NCI-H128 (cell line): ENCODE data around the gene IMPG1.

ENCODE experiments used
- DNase-seq: peaks from one replicate; lab custom pipeline; 2025; ENCODE audit not compliant: unreplicated experiment; lab: John Stamatoyannopoulos, UW

Gene IMPG1

GRCh38 chr6:76072562-76072961 is at the start of gene IMPG1:
IMPG1 (minus strand) TSS chr6:76072662; CDS start chr6:76072488, 174 bp downstream.
- no peak for DNase-seq

GRCh38 chr6:76120302-76120701 is 47.8 kb upstream of the IMPG1 start:
- no peak for DNase-seq

DNA sequence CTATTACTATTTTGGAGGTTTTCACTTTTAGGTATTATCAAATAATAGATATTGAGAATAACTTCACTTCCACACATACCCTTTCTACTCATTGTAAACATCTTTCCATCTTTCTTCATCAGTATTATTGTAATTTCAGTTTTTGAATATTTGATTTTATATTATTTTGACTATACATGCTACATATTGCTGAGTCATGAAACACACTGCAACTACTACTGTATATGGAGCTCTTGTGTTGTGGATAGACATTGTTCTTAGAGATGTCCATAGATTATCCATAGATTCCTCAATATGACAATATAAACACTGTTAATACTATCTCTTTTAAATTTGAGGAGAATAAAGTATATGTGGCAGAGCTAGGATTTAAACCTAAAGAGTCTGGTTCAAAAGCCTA is 819 bp upstream of the IMPG1 start:
- no peak for DNase-seq

- no peak for DNase-seq
Measured at GRCh38 chr6:76057469-76057868, 15.0 kb downstream of the IMPG1 start.

GRCh38 chr6:76052314-76052713 is 20.1 kb downstream of the IMPG1 start:
- DNase-seq = no peak

DNA sequence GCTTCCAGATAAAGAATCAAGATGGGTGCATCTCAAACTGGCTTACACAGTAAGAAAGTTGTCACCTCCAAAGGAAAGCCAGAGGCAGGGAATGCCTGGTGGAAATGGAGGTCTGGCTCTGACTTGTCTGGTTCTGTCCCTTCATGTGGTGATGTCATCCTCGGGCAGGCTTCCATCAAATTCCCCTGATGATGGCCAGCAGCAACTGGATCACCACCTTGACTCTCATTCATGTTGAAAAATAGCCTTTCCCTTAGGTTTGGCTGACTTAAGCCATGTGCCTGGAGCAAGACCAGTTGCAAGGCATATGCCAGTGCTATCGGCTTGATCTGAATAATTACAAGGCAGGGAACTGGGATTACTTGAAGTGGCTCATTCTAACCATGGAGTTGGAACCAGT is 28.8 kb downstream of the IMPG1 start:
- DNase-seq = no peak

DNA sequence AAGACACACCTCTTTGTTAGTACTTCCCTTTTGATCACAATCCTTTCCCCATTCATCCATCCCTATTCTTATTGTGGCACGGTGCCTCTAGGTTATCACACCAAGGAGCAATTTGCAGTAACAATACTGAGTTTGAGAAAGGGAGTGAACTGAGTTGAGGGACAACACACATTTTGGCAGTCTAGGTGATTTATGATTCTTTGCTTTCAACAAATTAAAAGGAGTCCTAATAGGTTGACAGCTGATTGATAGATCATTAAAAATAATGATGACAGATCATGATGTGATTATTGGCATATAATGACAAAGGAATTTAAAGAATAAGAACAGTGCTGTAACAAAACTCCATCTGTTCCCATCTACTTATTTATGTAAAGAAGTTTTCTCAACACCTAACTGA is 36.7 kb downstream of the IMPG1 start:
- DNase-seq = no peak

DNA sequence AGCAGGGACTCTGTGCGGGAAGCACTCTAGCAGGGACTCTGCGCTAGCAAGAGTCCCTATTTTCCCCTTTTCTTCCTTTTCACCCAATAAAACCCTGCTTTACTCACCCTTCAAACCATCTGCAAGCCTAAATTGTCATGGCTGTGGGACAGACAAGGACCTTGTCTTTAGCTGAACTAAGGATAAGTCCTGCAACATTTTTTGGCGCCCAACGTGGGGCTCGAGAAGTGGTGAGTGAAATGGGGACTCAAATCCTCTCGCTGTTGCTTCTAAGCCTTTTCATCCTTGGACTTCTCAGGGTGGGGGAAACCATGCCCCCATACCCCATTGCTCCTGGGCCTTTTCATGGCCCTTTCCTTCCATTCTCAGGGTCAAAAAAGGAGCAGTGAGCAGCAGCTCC is 46.4 kb downstream of the IMPG1 start:
- no peak for DNase-seq

DNA sequence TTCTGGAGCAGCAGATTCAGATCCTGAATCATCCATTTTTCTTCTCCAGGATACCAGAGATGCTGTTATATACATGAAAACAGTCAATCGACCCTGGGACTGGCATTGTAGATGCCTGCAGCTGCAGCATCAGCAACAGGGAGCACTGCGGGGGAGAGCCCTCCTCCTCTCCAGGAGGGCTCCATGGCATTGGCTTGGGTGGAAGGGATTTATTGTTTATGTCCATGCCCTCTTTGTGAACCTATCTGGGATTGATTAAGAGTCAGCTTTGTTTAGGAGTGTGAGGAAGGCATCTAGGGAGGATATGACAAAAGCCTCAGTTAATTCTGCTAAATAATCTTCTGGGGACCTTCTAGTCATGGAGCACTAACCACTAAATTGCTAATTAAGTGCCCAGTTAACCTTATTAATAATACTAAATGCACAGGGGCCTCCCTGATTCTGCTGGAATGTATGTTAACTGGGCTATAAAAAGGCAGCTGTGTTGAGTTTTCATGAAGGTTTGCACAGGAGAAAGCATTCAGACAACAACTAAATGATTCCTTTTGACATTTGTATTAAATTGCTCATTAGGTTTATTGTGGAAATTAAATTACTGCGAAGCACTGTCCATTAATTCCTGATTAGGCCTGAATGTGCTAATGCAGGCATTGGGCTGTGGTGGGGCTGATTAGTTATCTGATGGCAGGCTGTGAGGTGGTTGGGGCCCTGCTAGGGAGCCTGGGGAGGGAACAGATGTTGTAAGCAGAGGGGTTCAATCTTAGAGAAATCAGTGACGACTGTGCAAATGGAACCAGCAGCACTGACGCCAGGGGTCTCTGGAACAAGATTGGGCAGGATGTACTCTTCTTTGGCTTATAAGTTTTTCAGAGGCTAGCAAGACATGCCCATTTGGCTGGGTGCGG is 57.6 kb downstream of the IMPG1 start:
- no peak for DNase-seq

DNA sequence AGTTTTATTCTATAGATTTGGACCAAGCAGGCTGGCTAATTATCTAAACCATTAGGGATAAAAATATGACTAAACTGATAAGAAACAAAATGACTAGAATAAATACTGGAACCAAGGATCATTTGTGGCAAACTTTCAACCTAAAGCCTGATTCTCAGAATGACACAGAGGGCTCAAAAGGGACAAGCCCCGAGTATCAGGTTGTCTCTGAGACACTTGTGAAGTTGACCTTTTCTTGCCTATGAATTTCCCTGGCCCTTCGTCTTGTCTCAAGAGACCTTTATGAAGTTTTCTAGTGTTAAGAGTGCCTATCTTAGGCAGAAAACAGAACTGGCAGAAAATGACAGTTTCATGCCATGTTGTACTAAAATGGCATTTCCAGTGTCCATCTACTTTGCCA is 68.3 kb downstream of the IMPG1 start:
- DNase-seq = no peak

DNA sequence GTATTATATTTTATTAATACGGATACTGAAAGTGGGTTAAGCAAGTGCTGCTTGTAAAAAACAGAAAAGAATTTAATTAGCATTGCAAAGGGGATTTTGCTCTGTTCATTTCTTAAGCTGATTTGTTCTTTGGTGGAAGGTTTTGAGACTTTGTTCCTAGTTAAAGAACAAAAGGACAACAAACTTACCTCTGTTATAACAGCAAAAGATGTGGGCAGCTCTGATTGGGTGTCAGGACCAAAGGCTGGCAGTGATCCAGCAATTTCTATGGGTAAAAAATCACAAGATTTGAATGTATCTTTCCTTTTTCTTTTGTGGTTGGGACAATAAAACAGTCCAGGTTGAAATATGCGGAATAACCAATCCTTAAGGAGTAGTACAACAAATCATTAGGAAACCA is 68.8 kb downstream of the IMPG1 start:
- DNase-seq = no peak

- no peak for DNase-seq
Measured at GRCh38 chr6:76003113-76003512, 69.3 kb downstream of the IMPG1 start.

GRCh38 chr6:76000629-76001028 is 71.8 kb downstream of the IMPG1 start:
- DNase-seq = no peak

GRCh38 chr6:75997696-75998095 is 74.8 kb downstream of the IMPG1 start:
- DNase-seq = no peak

- no peak for DNase-seq
Measured at GRCh38 chr6:75993236-75994162, 79.0 kb downstream of the IMPG1 start.

DNA sequence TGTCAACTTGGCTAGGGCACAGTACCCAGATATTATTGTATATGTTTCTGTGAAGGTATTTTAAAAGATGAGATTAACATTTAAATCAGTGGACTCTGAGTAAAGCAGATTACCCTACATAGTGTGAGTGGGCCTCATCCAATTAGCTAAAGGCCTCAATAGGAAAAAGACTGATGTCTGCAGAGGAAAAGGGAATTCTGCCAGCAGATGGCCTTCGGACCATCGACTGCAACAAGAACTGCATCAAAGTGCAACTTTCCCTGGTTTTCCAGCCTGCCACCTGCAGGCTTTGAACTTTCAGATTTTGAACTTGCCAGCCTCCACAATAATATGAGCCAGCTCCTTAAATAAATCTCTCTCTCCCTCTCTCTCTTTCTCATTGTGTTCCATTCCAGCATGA is 80.5 kb downstream of the IMPG1 start:
- no peak for DNase-seq

- DNase-seq = no peak
Measured at GRCh38 chr6:75986935-75987334, 85.5 kb downstream of the IMPG1 start.

- DNase-seq = no peak
Measured at GRCh38 chr6:75975904-75976303, 96.6 kb downstream of the IMPG1 start.

- no peak for DNase-seq
Measured at GRCh38 chr6:75970093-75970492, 102.4 kb downstream of the IMPG1 start.

DNA sequence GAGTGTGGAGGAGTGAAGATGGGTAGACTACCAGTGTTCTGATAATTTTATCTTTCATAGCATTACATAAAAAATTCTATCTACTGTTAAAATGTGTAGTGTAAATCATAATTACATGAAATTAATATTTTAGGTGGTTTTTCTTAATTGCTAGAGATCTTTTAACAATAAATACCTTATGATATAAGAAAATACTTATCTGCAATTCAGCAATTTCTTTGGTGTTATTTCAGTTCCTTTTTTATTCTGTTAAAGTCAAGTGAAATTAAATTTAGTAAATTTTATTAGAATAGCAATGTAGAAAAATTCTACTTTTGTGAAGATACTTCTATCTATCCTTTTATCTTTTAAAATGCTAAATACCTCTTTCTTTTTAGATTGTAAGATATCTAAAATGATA is 104.3 kb downstream of the IMPG1 start:
- DNase-seq = no peak

GRCh38 chr6:75963569-75963968 is 108.9 kb downstream of the IMPG1 start:
- no peak for DNase-seq

DNA sequence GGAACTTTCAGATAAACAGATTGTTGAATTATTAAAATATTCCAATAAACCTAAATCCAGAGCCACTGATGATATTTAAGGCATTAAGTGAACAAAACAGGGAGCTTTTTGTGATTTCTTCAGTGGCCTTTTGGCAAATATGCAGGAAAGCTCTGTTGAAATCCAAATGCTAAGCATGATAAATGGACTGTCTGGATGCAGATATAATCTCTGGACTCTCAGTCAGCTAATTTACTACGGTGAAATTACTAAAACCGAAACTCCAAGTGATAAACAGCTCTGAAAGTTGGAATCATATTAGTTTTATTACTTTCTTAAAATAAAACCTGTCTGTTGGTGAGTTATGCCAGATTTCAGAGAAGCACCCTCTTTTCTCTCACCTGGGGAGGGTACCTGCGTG is 120.3 kb downstream of the IMPG1 start:
- DNase-seq = no peak
